Measurements from ENCODE around the gene FBXW11. TPM values are rescaled to one million over a fixed set of nuclear protein-coding genes. Genes with fewer than 3 reads are reported as not detected.
A peak's percentile ranks its signal among the peaks of the same experiment; 100 is the strongest.

Gene FBXW11
- total and polyA plus RNA-seq, 9 donors = 20.5 to 73.4 (median 53.0) TPM

- peak overlapping the region; percentile 87 to 98 for H3K27ac ChIP-seq
- H3K9me3 ChIP-seq = no peaks in the 10 kb centered on the region
- intact Hi-C loops (cut with DNase I) = loop anchor here in 1 of 4 donors (10.0 kb wide), 1 partner anchor 53 kb away; no protein-coding TSS in a partner anchor
- H3K36me3 ChIP-seq = no peaks in the 10 kb centered on the region
- peaks cover 5% of the 10 kb centered on the region for H3K4me1 ChIP-seq (ENCODE audit: insufficient read depth)
- peak overlapping the region; percentile 96 for H3K4me3 ChIP-seq
- DNase-seq = peak in 3 of 5 donors; percentile 25 to 33 (median 25)
- no peaks in the 10 kb centered on the region for H3K27me3 ChIP-seq
- 25 to 28% (median 25%) methylated on average over 37 of the region's 37 CpGs for WGBS, 3 donors
- TF ChIP-seq POLR2A (IDR thresholded peaks at IDR 0.05) = no peak
- TF ChIP-seq EP300 (IDR thresholded peaks at IDR 0.05) = no peak
- no peak for TF ChIP-seq CTCF (IDR thresholded peaks at IDR 0.05)
Observed at GRCh38 chr5:172007175-172008110, 1.0 kb upstream of the FBXW11 start.

- peak in 4 of 5 donors; percentile 34 to 63 (median 55) for DNase-seq
- no peak for TF ChIP-seq POLR2A (IDR thresholded peaks at IDR 0.05)
- TF ChIP-seq EP300 (IDR thresholded peaks at IDR 0.05) = no peak
- TF ChIP-seq CTCF (IDR thresholded peaks at IDR 0.05) = no peak
- WGBS, 3 donors = 0 to 1% (median 0%) methylated on average over 33 to 34 of the region's 34 CpGs
- intact Hi-C loops (cut with DNase I) = loop anchor here in 1 of 4 donors (10.0 kb wide), 1 partner anchor 51 kb away; no protein-coding TSS in a partner anchor
- H3K4me1 ChIP-seq (ENCODE audit: insufficient read depth) = peaks cover 5% of the 10 kb centered on the region
- H3K27ac ChIP-seq = peak overlapping the region; percentile 87 to 98
- no peaks in the 10 kb centered on the region for H3K9me3 ChIP-seq
- no peaks in the 10 kb centered on the region for H3K36me3 ChIP-seq
- H3K27me3 ChIP-seq = no peaks in the 10 kb centered on the region
- H3K4me3 ChIP-seq = peak overlapping the region; percentile 96
Observed at GRCh38 chr5:172005708-172006320, 624 bp downstream of the FBXW11 start.

GRCh38 chr5:172004824-172005237 is 1.6 kb downstream of the FBXW11 start:
- TF ChIP-seq CTCF (IDR thresholded peaks at IDR 0.05) (no peak), EP300 (IDR thresholded peaks at IDR 0.05) (no peak), POLR2A (IDR thresholded peaks at IDR 0.05) (no peak)
- Histone ChIP-seq H3K36me3 (no peaks in the 10 kb centered on the region), H3K27ac (no peak overlapping the region), H3K4me1 (ENCODE audit: insufficient read depth) (peaks cover 7% of the 10 kb centered on the region), H3K27me3 (no peaks in the 10 kb centered on the region), H3K9me3 (no peaks in the 10 kb centered on the region), H3K4me3 (no peak overlapping the region)
- no peak for DNase-seq
- WGBS, 3 donors = 22 to 33% (median 23%) methylated on average over 3 of the region's 3 CpGs
- intact Hi-C loops (cut with DNase I) = loop anchor here in 1 of 4 donors (10.0 kb wide), 1 partner anchor 50 kb away; no protein-coding TSS in a partner anchor

- H3K27me3 ChIP-seq = no peaks in the 10 kb centered on the region
- H3K9me3 ChIP-seq = no peaks in the 10 kb centered on the region
- DNase-seq = no peak
- 7 to 14% (median 10%) methylated on average over 1 of the region's 1 CpG for WGBS, 3 donors
- TF ChIP-seq CTCF (IDR thresholded peaks at IDR 0.05) (no peak), POLR2A (IDR thresholded peaks at IDR 0.05) (no peak)
- no peak overlapping the region for H3K27ac ChIP-seq
- peaks cover 7% of the 10 kb centered on the region for H3K4me1 ChIP-seq (ENCODE audit: insufficient read depth)
- H3K36me3 ChIP-seq = no peaks in the 10 kb centered on the region
- intact Hi-C loops (cut with DNase I) = loop anchor here in 1 of 4 donors (10.0 kb wide), 1 partner anchor 49 kb away; no protein-coding TSS in a partner anchor
- H3K4me3 ChIP-seq = no peak overlapping the region
Observed at GRCh38 chr5:172003746-172004145, 2.7 kb downstream of the FBXW11 start.
